PC-3 (cell line): Measurements from ENCODE around the gene USP48.

ENCODE experiments used
- CTCF ChIP-seq: fragments of 300-600 bp; sonication (generic); conservative IDR thresholded peaks from 2 replicates; pipeline ENCODE4 v1.5.1; 2017; ENCODE audit warnings: antibody characterized with exemption, low read depth, mild to moderate bottlenecking, low read length
- EZH2 ChIP-seq: fragments of 300-600 bp; sonication (generic); IDR thresholded peaks from one replicate; pipeline ENCODE4 v1.6.1; 2017; ENCODE audit warnings: antibody characterized with exemption, mild to moderate bottlenecking, low read length; ENCODE audit not compliant: unreplicated experiment

GRCh38 chr1:21673277-21673780, 109.6 kb downstream of the USP48 start:
- TF ChIP-seq EZH2 (no peak), CTCF (no peak)
